Tongue (tissue), 2 donors: ENCODE measurements around the gene PPIE. TPM values are rescaled to one million over a fixed set of nuclear protein-coding genes. Genes with fewer than 3 reads are reported as not detected.
A peak's percentile ranks its signal among the peaks of the same experiment; 100 is the strongest.
"Not testable (repeated sequence)": the region's sequence is repeated elsewhere in the genome, so short reads cannot be mapped to it uniquely, and the experiment has no call there.

Experiments
- DNase-seq: peaks from one replicate; pipeline ENCODE4 v3.0.0-alpha.2; 2015
- total RNA-seq: library from RNA; depleted of rRNA; stranded (reverse); fragments of >200 nt; gene quantifications from one replicate; pipeline ENCODE4 v1.2.3, GENCODE V29; 2014

The PPIE gene
- total RNA-seq, 1 donor from 2014 or later, result 31.2 TPM

- not testable (repeated sequence) for DNase-seq
These were observed 39.2 kb downstream of the PPIE start for GRCh38 chr1:39777896-39778295.

GRCh38 chr1:39778463-39779099, 39.9 kb downstream of the PPIE start:
- not testable (repeated sequence) for DNase-seq

- DNase-seq, result no peak
These were observed 40.5 kb downstream of the PPIE start for GRCh38 chr1:39779137-39779536.

- DNase-seq, result no peak
These were observed 41.1 kb downstream of the PPIE start for GRCh38 chr1:39779821-39780220.

DNA sequence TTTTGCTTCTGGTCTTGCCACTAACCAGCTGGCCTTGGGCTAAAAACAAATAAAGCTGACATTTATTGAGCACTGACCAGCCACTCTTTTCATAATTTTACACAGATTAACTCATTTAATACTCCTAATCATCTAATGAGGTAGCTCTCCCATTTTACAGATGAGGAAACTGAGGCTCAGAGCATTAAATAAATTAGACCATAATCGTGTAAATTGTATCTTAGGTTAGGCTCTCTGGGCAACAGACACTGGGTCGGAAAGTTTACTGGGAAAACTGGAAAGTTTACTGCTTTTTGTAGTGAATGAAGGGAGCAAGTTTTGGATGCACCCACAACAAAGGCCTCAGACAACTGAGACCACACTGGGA, 42.6 kb downstream of the PPIE start:
- DNase-seq, result no peak

- DNase-seq, result no peak
These were observed 43.4 kb downstream of the PPIE start for GRCh38 chr1:39782103-39782502.

DNA sequence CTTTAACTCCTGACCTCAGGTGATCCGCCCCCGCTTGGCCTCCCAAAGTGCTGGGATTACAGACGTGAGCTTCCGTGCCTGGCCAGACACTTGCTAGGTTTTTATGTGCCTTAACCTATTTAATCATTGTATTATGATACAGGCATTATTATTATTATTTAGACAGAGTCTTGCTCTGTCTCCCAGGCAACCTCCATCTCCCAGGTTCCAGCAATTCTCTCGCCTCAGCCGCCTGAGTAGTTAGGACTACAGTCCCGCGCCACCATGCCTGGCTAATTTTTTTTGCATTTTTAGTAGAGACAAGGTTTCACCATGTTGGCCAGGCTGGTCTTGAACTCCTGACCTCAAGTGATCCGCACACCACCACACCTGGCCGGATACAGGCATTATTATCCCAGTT, 44.0 kb downstream of the PPIE start:
- DNase-seq, result not testable (repeated sequence)

DNA sequence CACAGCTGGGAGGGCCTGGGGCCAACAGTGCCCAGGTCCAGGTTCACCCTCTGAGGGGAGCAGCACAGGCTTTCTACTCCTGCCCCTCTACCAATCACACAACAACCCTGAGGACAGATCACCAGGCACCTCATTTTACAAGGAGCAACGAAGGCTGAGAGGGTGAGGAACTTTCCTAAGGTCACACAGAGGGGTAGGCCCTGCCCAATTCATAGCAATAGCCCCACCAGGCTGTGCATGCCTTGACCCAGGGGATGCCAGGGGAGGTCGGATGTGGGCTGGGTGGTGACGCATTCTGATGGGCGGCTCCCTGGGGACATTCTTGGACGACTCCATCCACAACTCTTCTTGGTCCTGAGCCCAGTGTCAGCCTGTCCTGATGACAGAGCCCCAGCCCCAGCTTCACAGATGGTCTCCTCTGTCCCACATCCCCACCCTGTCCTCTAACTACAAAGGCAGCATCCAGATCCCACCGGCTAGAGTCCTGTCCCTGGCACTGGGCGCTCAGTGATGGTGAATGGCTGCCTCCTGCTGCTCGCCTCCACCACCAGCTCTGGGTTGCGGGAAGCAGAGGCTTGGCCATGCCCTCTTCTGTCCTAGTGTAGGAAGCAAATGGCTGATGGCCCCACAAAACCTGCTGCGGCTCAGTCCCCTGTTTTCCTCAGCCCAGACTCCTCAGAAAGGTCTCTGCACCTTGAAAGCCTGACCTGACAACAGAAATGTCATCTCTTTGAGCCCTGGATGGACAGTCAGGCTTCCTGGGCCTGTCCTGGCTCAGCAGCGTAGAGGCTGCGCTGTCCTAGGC, 47.8 kb downstream of the PPIE start:
- DNase-seq, result not testable (repeated sequence)

GRCh38 chr1:39787108-39787375, 48.4 kb downstream of the PPIE start:
- not testable (repeated sequence) for DNase-seq

DNA sequence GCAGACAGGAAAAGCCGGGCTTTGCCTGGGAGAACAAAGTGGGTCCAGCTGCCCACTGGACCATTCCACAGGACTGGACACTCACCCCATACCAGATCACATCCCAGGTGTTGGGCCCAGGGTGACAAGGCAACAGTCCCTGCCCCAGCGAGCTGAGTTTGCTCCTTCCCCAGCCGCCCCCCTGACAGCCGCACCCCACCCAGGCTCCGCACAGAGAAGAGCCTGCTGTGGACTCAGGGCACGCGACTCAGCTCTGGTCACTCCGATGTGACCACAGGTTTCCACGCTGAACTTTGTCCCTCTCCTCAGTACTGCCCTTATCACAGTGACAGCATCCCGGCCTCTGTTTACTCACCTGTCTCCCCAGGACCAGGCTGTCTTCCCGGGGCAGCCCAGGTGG, 48.8 kb downstream of the PPIE start:
- no peak for DNase-seq

GRCh38 chr1:39787964-39788363, 49.3 kb downstream of the PPIE start:
- not testable (repeated sequence) for DNase-seq

GRCh38 chr1:39788426-39788757, 49.7 kb downstream of the PPIE start:
- DNase-seq, result no peak

DNA sequence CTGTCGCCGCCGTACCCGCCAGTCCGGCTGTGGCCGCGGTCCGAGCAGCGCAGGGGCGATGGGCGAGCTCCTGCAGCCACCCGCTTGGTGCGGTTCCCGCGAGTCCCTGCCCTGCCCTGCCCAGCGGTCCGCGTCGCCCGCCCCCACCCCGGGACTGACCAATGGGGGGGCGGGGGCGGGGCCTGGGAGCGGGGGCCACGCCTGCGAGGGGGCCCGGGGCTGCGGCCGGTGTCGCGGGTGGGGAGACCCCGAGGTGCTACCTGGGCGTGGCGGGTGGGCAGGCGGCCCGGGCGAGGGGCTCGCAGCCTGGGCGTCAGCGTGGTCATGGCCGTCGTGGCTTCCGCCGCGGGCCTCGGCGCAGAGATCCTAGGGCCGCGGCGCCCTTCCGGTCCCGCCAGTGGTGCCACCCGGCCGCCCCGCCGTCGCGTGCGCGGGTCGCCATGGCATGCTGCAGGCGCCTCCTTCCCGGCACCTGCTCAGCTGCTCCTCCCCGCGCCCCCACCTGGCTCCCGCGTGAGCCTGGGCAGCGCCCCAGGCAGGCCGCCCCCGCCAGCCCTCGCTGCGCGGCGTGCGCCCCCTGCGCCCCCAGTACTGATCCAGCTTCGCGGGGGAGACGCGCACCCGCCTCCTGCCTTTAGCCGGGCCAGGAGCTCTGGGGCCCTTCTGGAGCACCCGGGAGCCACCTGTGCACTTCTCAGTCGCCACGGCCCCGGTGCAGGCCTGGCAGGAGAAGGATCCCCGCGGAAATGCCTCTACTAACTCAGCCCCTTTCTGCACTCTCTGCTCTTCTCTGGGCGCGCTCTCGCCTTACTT, 50.3 kb downstream of the PPIE start, which contains the start of gene BMP8B:
Gene BMP8B, minus strand, starts transcription at position 108 of the 813 bp plus-strand sequence. CDS start 380 bp downstream, outside the sequence.
- DNase-seq, result peak; percentile 41

DNA sequence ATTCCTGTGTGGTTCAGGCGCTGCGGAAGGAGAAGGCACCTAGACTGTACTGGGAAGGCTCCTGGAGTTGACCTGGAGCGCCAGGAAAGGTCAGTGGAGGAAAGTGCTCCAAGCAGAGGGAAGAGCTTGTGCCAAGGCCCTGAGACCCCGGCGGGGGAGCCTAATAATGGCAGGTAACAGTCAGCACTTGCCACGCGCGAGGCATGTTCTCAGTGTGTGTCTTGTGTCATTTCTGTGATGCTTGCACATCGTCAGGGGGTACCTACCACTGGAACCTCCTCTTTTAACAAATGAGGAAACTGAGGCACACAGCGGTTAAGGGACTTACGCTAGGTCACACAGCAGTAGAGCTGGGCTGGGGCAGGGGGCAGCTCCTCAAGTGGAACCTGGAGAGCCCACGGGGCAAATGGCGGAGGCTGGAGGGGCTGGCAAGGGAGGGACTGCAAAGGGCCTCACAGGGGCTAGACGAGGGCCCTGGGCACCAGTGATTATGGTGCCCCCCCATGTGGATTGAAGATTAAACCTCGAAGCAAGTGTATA, 51.0 kb downstream of the PPIE start:
- no peak for DNase-seq

DNA sequence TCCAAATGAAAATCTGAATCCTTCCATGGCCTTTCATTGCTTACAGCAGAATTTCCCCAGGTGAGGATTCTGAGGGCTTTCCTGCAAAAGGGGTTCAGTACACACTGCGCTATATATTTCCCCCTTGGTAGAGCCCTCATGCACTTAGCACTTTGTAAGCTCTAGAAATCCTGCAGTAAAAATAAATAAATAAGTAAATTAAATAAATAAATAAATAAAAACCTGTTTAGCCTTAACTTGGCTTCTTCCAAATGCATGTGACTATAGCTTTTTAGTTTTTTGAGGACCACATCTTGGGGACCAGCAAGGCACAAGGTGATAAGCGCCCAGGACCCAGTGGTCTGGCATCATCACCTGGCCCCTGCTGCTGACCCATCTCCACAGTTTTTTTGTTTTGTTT, 53.2 kb downstream of the PPIE start:
- no peak for DNase-seq

DNA sequence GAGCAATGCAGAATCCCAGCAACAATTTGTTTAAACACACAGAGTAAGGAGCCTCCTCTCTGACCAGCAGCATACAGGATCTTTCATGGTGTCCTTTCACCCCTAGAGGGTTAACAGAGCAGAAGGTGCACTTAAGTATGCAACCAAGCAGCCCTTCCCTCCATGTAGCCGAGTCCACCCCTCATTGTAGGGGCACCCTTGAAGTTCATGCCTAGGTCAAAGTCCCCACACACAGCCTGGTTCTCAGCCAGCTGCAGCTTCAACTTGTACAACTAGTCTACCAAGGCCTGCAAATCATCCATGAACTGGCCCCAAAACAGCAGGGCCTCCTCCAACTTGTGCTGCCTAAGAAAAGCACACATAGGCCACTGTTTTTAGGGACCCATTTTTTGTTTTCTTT, 57.0 kb downstream of the PPIE start:
- no peak for DNase-seq

DNA sequence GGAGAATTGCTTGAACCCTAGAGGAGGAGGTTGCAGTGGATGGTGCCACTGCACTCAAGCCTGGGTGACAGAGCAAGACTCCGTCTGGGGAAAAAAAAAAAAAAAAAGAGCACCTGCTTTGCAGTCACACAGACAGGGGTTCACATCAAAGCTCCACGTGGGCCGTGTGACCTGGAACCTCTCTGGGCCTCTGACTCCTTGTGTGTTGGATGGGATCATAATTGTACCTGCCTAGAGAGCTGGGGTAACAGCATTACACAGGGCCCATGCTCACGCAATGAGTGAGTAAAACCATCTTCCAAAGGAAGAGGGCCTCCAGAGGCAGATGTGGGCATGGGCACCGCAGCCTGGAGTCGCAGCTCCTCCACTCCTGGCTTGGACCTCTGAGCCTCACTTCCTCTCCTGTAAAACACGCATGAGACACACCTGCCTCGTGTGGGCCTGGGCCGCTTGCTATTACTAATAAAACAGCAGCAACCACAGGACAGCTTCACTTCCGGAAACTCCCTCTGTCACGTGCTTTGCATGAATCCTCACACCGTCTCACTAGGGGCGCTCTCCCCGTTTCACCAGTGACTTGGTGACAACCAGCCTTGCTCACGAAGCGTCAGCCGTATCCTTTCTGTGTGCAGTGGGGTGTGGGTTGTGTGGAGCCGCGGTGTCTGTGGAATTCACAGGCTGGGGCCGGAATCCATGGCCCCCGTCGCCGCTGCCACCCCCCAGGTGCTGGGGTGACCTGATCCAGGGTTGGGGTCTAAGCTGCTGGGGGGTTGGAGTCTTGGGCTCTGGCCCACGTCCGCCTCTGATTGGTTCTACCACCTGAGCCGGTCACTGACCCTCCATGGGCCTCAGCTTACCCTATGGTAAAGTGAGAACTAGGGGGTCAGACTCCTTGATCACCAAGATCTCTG, 60.4 kb downstream of the PPIE start:
- peak; percentile 57 for DNase-seq

- DNase-seq, result peak; percentile 53
These were observed 61.2 kb downstream of the PPIE start for GRCh38 chr1:39799770-39800470.

DNA sequence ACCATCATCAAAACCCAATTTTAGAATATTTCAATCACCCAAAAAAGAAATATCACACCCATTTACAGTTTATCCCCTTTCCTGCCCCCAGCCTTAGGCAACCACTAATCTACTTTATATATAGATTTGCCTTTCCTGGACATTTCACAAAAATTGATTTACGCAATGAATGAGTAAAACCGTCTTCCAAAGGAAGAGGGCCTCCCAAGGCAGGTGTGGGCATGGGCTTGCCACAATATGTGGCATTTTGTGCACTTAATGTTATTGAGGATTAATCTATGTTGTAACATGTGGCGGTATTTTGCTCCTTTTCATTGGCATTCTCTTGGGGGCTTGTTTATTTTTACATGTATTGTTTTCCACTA, 61.8 kb downstream of the PPIE start:
- no peak for DNase-seq

GRCh38 chr1:39802496-39803260, 64.0 kb downstream of the PPIE start:
- DNase-seq, result no peak

GRCh38 chr1:39805385-39805784, 66.7 kb downstream of the PPIE start:
- no peak for DNase-seq
